Suprapubic skin (tissue), 4 donors: ENCODE measurements around the gene CALHM1. TPM values are rescaled to one million over a fixed set of nuclear protein-coding genes. Genes with fewer than 3 reads are reported as not detected.
A peak's percentile ranks its signal among the peaks of the same experiment; 100 is the strongest.

Experiments
- DNase-seq, 2 donors: peaks; one replicate each; pipeline ENCODE4 v3.0.0-alpha.2; 2019; ENCODE audit warnings: low spot score in 2 of 2
- H3K27ac ChIP-seq: fragments of 200-600 bp; sonication (generic); one replicate; pipeline ENCODE4 v1.5.1; 2019
- H3K27me3 ChIP-seq: fragments of 200-600 bp; sonication (generic); one replicate; pipeline ENCODE4 v1.5.1; 2019
- H3K36me3 ChIP-seq: fragments of 200-600 bp; sonication (generic); one replicate; pipeline ENCODE4 v1.5.1; 2019
- H3K4me1 ChIP-seq: fragments of 200-600 bp; sonication (generic); one replicate; pipeline ENCODE4 v1.5.1; 2019
- H3K4me3 ChIP-seq: fragments of 200-600 bp; sonication (generic); one replicate; pipeline ENCODE4 v1.5.1; 2019; ENCODE audit warnings: mild to moderate bottlenecking
- H3K9me3 ChIP-seq: fragments of 200-600 bp; sonication (generic); one replicate; pipeline ENCODE4 v1.5.1; 2019
- EP300 ChIP-seq: sonication (generic); formaldehyde crosslinking; IDR thresholded peaks from one replicate; pipeline ENCODE4 v1.6.1; 2017; ENCODE audit warnings: antibody characterized with exemption
- POLR2A ChIP-seq, 2 donors: fragments of 450-650 bp; IDR thresholded peaks; one replicate each; pipeline ENCODE4 v1.6.1; 2017; ENCODE audit warnings: antibody characterized with exemption in 2 of 2, mild to moderate bottlenecking in 2 of 2, moderate library complexity in 2 of 2
- POLR2AphosphoS5 ChIP-seq, 3 donors: sonication (generic); formaldehyde crosslinking; IDR thresholded peaks; one replicate each; pipeline ENCODE4 v1.6.1; 2017; ENCODE audit warnings: antibody characterized with exemption in 3 of 3
- WGBS: methylation state at CpG from one replicate; pipeline ENCODE4 v1.1.5; 2018; 5-methylcytosine and 5-hydroxymethylcytosine counted together
- total RNA-seq, 4 donors: library from RNA; depleted of rRNA; stranded (reverse); fragments of >200 nt; gene quantifications; one replicate each; pipeline ENCODE4 v1.1.0, GENCODE V29; 2016
- TF ChIP-seq, protein P1 (sequence below), 2 donors: fragments of 200-600 bp in 1 of 2; fragments of 450-650 bp in 1 of 2; sonication (generic) in 1 of 2; IDR thresholded peaks; one replicate each; pipeline ENCODE4 v1.5.1; 2016 to 2019; ENCODE audit warnings: antibody characterized with exemption in 2 of 2, mild to moderate bottlenecking in 1 of 2, moderate library complexity in 1 of 2

CALHM1 gene
- total RNA-seq, 4 donors from 2014 or later, result not detected

DNA sequence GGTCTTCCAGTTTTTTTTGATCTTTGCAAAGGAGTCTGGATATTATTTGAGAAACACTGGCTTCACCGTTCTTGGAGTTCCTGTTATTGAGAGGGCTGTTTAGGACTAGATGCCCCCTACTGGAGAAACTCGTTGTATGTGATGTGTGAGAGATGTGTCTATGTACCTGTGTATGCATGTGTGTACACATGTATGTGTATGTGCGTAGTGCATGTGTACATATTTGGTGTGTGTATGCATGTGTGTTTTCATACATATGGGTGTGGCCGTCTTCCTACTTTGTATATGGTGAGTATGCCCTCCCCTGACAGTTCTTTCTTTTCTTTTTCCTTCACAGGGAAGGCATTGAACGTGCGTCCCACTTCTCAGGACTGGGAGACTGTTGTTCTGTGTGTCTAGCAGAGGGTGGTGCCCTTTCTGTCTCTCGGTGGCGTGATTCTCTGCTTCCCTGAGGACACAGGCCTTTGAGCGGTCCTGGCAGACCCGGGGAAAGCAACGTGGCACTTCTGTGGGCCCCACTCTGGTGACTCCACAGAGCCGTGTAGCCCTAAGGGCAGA is 23.4 kb upstream of the CALHM1 start:
- WGBS, result 46% methylated on average over 12 of the region's 12 CpGs
- no peak for DNase-seq

DNA sequence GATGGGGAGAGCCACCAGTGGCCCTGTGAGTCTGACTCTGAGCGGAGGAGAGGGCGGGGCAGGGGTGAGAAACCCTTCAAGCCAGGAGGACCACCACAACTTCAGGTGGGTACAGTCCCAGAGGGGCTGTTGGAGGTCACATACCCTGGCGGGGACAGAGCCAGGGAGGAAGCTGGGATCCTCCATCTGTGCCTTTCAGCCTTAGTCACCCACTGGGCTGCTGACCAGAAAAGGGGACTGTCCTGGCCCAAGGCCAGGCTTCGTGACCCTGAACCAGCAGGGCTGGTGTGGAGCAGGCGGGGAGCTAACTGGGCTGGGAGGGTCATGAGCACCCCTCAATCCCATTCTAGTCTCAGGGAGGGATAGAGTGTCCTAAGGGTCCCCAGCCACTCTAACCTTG is 21.8 kb upstream of the CALHM1 start:
- Histone ChIP-seq H3K27ac (no peak overlapping the region), H3K4me3 (no peak overlapping the region), H3K4me1 (peaks cover 19% of the 10 kb centered on the region), H3K9me3 (no peaks in the 10 kb centered on the region), H3K36me3 (no peaks in the 10 kb centered on the region), H3K27me3 (no peaks in the 10 kb centered on the region)
- DNase-seq, result no peak
- WGBS, result 66% methylated on average over 4 of the region's 5 CpGs
- TF ChIP-seq EP300 (no peak), POLR2AphosphoS5 (IDR thresholded peaks at IDR 0.05) (no peak), POLR2A (IDR thresholded peaks at IDR 0.05) (no peak)
- TF ChIP-seq, protein P1, sequence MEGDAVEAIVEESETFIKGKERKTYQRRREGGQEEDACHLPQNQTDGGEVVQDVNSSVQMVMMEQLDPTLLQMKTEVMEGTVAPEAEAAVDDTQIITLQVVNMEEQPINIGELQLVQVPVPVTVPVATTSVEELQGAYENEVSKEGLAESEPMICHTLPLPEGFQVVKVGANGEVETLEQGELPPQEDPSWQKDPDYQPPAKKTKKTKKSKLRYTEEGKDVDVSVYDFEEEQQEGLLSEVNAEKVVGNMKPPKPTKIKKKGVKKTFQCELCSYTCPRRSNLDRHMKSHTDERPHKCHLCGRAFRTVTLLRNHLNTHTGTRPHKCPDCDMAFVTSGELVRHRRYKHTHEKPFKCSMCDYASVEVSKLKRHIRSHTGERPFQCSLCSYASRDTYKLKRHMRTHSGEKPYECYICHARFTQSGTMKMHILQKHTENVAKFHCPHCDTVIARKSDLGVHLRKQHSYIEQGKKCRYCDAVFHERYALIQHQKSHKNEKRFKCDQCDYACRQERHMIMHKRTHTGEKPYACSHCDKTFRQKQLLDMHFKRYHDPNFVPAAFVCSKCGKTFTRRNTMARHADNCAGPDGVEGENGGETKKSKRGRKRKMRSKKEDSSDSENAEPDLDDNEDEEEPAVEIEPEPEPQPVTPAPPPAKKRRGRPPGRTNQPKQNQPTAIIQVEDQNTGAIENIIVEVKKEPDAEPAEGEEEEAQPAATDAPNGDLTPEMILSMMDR (IDR thresholded peaks at IDR 0.05), result no peak

More for the DNA sequence above, 23.4 kb upstream of the CALHM1 start:
- H3K4me3 ChIP-seq, result no peak overlapping the region
- no peaks in the 10 kb centered on the region for H3K27me3 ChIP-seq
- no peak overlapping the region for H3K27ac ChIP-seq
- H3K4me1 ChIP-seq, result peaks cover 23% of the 10 kb centered on the region
- TF ChIP-seq EP300 (no peak), POLR2AphosphoS5 (IDR thresholded peaks at IDR 0.05) (no peak), POLR2A (IDR thresholded peaks at IDR 0.05) (no peak)
- TF ChIP-seq, protein P1 (IDR thresholded peaks at IDR 0.05), result peak; percentile 37 to 42
- no peaks in the 10 kb centered on the region for H3K36me3 ChIP-seq
- no peaks in the 10 kb centered on the region for H3K9me3 ChIP-seq

DNA sequence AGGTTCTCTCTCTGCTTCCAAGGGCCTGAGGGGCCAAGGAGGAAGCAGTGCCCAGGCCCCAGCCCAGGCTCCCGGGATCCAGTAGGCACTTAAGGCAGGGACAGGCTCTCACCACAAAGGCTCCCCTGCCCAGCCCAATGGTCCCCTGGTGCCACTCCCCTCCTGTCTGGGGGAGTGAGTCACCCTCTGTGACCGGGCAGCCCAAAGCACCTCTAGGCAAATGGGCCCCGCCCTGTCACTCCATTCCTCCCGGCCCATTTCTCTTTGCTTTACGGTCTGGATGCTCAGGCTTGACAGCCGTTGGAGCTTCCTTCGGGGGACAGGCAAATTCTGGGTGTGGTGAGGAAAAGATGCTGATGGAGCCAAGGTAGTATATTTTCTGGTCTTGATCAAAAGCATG is 20.4 kb upstream of the CALHM1 start, which contains the start of gene CALHM3:
Gene CALHM3 (minus strand): TSS at position 106 of the 400 bp plus-strand sequence. CDS start 208 bp downstream, outside the sequence.
- H3K4me3 ChIP-seq, result no peak within 1 kb of the TSS
- DNase-seq, result no peak
- TF ChIP-seq EP300, result no peak
- TF ChIP-seq, protein P1 (IDR thresholded peaks at IDR 0.05), result no peak
- no peak for TF ChIP-seq POLR2A (IDR thresholded peaks at IDR 0.05)
- no peak for TF ChIP-seq POLR2AphosphoS5 (IDR thresholded peaks at IDR 0.05)
- H3K36me3 ChIP-seq, result no peaks in the 10 kb centered on the region
- no peak within 1 kb of the TSS for H3K27ac ChIP-seq
- no peaks in the 10 kb centered on the region for H3K27me3 ChIP-seq
- peaks cover 17% of the 10 kb centered on the region for H3K4me1 ChIP-seq
- H3K9me3 ChIP-seq, result no peaks in the 10 kb centered on the region
- no CpG with 5 or more reads among the region's 7 CpGs for WGBS

DNA sequence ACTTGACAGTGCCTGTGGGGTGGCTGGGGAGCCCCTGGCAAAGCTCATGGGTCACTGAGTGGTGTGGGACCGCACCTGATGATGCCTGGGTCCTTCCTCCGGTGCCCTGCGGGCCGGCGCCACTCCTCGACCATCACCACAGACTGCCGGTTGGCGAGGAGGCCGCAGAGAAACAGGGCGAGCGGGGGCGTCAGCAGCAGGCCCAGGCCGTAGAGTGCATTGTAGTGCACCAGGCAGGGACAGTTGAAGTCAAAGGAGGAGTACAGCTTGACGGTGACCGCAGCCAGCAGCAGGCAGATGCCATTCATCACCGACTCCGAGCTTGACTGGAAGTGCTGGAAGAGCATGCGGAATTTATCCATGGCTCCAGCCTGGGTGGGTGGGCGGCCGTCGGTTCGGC is 20.0 kb upstream of the CALHM1 start:
- TF ChIP-seq POLR2A (IDR thresholded peaks at IDR 0.05), result no peak
- TF ChIP-seq, protein P1 (IDR thresholded peaks at IDR 0.05), result no peak
- no peak for TF ChIP-seq POLR2AphosphoS5 (IDR thresholded peaks at IDR 0.05)
- TF ChIP-seq EP300, result no peak
- DNase-seq, result no peak
- Histone ChIP-seq H3K4me3 (no peak overlapping the region), H3K27ac (no peak overlapping the region), H3K4me1 (peaks cover 17% of the 10 kb centered on the region), H3K9me3 (no peaks in the 10 kb centered on the region), H3K36me3 (no peaks in the 10 kb centered on the region), H3K27me3 (no peaks in the 10 kb centered on the region)
- WGBS, result 82% methylated on average over 19 of the region's 22 CpGs

DNA sequence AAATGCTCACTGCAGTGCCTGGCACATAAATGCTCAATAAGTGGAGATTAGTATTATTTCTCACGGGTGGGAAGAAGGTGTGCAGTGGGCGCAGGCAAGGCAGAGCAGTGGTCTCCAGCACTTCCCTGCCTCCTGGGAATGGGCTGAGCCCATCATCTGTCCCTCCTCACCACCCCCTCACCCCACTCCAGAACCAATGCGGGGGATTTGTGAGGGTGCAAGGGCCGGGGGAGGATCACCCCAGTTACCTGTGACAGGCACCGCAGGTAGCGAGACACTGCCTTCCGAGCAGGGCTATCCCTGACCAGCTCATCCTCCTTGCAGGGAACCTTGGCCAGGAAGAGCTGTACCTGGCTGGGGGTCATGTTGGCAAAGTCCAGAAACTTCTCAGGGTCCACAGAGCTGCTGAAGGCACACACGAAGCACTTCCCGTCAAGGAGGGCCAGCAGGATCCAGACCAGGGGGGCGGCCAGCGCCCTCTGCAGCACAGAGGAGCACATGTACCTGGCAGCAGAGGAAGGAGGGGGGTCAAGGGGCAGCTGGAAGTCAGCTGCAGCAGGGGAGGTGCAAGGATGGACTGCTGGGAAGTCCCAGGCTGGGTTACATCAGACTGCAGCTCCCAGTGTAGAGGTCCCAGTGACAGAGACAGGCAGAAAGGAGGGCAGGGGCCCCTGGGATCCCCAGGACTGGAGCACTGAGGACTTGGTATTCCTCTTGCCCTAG is 17.5 kb upstream of the CALHM1 start:
- no peaks in the 10 kb centered on the region for H3K36me3 ChIP-seq
- peaks cover 20% of the 10 kb centered on the region for H3K4me1 ChIP-seq
- H3K27me3 ChIP-seq, result no peaks in the 10 kb centered on the region
- H3K27ac ChIP-seq, result no peak overlapping the region
- no peaks in the 10 kb centered on the region for H3K9me3 ChIP-seq
- no peak for TF ChIP-seq POLR2AphosphoS5 (IDR thresholded peaks at IDR 0.05)
- H3K4me3 ChIP-seq, result no peak overlapping the region
- 58% methylated on average over 8 of the region's 11 CpGs for WGBS
- no peak for DNase-seq
